Gastrocnemius medialis (tissue), 4 donors: ENCODE data around the gene LHFPL6. TPM values are rescaled to one million over a fixed set of nuclear protein-coding genes. Genes with fewer than 3 reads are reported as not detected.

Experiments used
- ATAC-seq, 2 donors: fragments of 150-250 bp; one replicate each; pipeline ENCODE4 v1.9.1; 2016
- DNase-seq, 2 donors: peaks; one replicate each; pipeline ENCODE4 v3.0.0-alpha.2; 2019
- H3K27ac ChIP-seq, 4 donors: fragments of 200-600 bp; sonication (generic); 1 replicate in 1 of 4; 2 replicates in 3 of 4; pipeline ENCODE4 v1.5.1; 2016 to 2018; ENCODE audit warnings: mild to moderate bottlenecking in 2 of 4, moderate library complexity in 1 of 4
- H3K27me3 ChIP-seq, 3 donors: fragments of 200-600 bp; sonication (generic) in 2 of 3; 1 replicate in 1 of 3; 2 replicates in 2 of 3; pipeline versions ENCODE4 v1.5.1 to v1.6.0; 2016 to 2019; ENCODE audit warnings: mild to moderate bottlenecking in 1 of 3, moderate library complexity in 1 of 3
- H3K36me3 ChIP-seq, 2 donors: fragments of 200-600 bp; sonication (generic) in 1 of 2; one replicate each; pipeline ENCODE4 v1.5.1; 2017 to 2018
- H3K4me1 ChIP-seq, 2 donors: fragments of 200-600 bp; sonication (generic) in 1 of 2; one replicate each; pipeline ENCODE4 v1.5.1; 2016 to 2017; ENCODE audit warnings: mild to moderate bottlenecking in 2 of 2
- H3K4me3 ChIP-seq, 4 donors: fragments of 200-600 bp; sonication (generic) in 3 of 4; 1 replicate in 1 of 4; 2 replicates in 3 of 4; pipeline ENCODE4 v1.5.1; 2016 to 2019; ENCODE audit warnings: mild to moderate bottlenecking in 2 of 4
- H3K9me3 ChIP-seq, 3 donors: fragments of 200-600 bp; sonication (generic) in 2 of 3; 1 replicate in 1 of 3; 2 replicates in 2 of 3; pipeline ENCODE4 v1.5.1; 2016 to 2019
- POLR2A ChIP-seq, 2 donors: fragments of 450-650 bp; IDR thresholded peaks; one replicate each; pipeline ENCODE4 v1.6.1; 2017; ENCODE audit warnings: antibody characterized with exemption in 2 of 2, mild to moderate bottlenecking in 2 of 2, moderate library complexity in 2 of 2
- in situ Hi-C, 4 donors: fragments of 200-750 bp; cut with MboI; loops; one replicate each; pipeline versions ENCODE4 v1.15.0 to v1.8.0; 2017; ENCODE audit warnings: low sequenced_read_pairs in 4 of 4
- intact Hi-C: fragments of 100-400 bp; cut with DNase I; formaldehyde crosslinking; loops from one replicate; pipeline ENCODE4 v1.15.1; 2023; ENCODE audit warnings: low total_unique reads
- total RNA-seq, 4 donors: library from RNA; depleted of rRNA; stranded (reverse); fragments of >200 nt; gene quantifications; one replicate each; pipeline versions ENCODE4 v1.1.0 to v1.2.3, GENCODE V29; 2016
- TF ChIP-seq, protein P1 (sequence below), 5 experiments: fragments of 450-650 bp in 3 of 5; fragments of 200-600 bp in 2 of 5; sonication (generic) in 2 of 5; IDR thresholded peaks in 4 of 5; conservative IDR thresholded peaks in 1 of 5; 1 replicate in 4 of 5; 2 replicates in 1 of 5; pipeline ENCODE4 v1.5.1; 2016 to 2019; ENCODE audit warnings: antibody characterized with exemption in 5 of 5, mild to moderate bottlenecking in 3 of 5, moderate library complexity in 3 of 5

LHFPL6 gene
- total RNA-seq, 4 donors from 2014 or later = 12.7 to 26.3 (median 16.0) TPM

DNA sequence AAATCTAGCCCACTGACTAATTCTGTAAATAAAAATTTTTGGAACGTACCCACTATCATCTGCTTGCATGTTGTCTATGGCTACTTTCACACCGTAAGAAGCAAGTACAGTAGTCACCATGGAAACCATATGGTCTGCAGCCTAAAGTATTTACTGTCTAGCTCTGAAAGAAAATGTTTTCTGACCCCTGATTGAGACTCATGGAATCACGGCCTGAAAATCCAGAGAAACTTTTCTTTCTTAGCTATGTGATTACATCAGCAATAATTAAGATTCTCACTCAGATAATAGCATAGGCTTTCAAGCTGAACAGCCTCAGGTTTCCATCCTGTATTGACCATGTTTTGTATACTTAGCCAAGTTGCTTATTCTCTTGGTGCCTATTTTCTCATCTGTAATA is 300.2 kb downstream of the LHFPL6 start:
- Histone ChIP-seq H3K4me3 (no peak overlapping the region), H3K9me3 (no peaks in the 10 kb centered on the region), H3K27ac (no peak overlapping the region), H3K4me1 (no peaks in the 10 kb centered on the region), H3K27me3 (no peaks in the 10 kb centered on the region), H3K36me3 (no peaks in the 10 kb centered on the region)
- ATAC-seq (no peak), DNase-seq (no peak)
- intact Hi-C loops (no loop called here), in situ Hi-C loops (no loop called here)
- TF ChIP-seq POLR2A (IDR thresholded peaks at IDR 0.05) = no peak
- TF ChIP-seq, protein P1, sequence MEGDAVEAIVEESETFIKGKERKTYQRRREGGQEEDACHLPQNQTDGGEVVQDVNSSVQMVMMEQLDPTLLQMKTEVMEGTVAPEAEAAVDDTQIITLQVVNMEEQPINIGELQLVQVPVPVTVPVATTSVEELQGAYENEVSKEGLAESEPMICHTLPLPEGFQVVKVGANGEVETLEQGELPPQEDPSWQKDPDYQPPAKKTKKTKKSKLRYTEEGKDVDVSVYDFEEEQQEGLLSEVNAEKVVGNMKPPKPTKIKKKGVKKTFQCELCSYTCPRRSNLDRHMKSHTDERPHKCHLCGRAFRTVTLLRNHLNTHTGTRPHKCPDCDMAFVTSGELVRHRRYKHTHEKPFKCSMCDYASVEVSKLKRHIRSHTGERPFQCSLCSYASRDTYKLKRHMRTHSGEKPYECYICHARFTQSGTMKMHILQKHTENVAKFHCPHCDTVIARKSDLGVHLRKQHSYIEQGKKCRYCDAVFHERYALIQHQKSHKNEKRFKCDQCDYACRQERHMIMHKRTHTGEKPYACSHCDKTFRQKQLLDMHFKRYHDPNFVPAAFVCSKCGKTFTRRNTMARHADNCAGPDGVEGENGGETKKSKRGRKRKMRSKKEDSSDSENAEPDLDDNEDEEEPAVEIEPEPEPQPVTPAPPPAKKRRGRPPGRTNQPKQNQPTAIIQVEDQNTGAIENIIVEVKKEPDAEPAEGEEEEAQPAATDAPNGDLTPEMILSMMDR (IDR thresholded peaks at IDR 0.05 in 4 of 5, conservative IDR thresholded peaks at IDR 0.05 in 1 of 5) = no peak

DNA sequence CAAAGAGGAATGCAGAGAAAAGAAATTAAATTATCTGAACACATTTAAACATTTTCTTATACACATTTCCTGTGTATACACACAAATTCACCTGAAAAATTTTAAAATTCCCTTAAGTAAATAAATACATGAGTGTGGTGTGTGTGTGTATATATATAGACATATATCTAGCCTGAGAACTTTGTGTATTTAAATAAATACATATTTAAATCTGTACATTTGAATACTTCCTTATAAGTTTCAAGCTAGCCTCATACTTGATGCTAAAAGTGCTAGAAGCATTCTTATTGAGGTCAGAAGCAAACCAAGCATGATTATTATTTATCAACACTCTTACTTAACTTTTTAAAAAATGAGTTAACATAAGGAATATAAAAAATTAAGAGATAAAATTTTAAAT is 304.0 kb downstream of the LHFPL6 start:
- intact Hi-C loops = no loop called here

DNA sequence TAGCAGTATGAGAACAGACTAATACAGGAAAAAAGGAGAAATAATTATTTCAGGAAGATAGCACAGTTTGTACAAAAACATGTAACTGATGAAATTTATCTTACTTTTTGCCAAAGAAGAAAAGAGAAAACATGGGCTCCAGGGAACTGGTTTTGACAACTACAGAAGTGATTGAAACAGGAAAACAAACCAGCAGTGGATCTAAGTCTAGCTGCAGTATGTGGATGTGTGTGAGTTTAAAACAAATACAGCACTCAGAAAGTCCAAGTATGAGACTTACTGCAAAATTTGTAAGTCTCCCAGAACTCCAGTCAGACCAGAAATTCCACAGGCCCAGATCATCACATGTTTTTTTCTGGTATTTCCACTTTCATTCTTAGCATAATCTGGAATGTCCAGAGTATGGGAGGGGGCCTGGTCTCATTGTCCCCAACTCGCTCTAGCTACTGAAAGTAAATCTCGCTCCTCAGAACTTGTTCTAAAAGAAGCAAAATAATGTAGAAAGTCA is 305.3 kb downstream of the LHFPL6 start:
- H3K27me3 ChIP-seq = no peaks in the 10 kb centered on the region
- DNase-seq = no peak
- peak; percentile 45 to 46 for ATAC-seq
- TF ChIP-seq, protein P1 (IDR thresholded peaks at IDR 0.05 in 4 of 5, conservative IDR thresholded peaks at IDR 0.05 in 1 of 5) = no peak
- TF ChIP-seq POLR2A (IDR thresholded peaks at IDR 0.05) = no peak
- H3K4me3 ChIP-seq = no peak overlapping the region
- intact Hi-C loops = no loop called here
- no peak overlapping the region for H3K27ac ChIP-seq
- H3K4me1 ChIP-seq = no peaks in the 10 kb centered on the region
- in situ Hi-C loops = no loop called here
- no peaks in the 10 kb centered on the region for H3K9me3 ChIP-seq
- H3K36me3 ChIP-seq = no peaks in the 10 kb centered on the region

More for the DNA sequence above, 304.0 kb downstream of the LHFPL6 start:
- TF ChIP-seq, protein P1 (IDR thresholded peaks at IDR 0.05 in 4 of 5, conservative IDR thresholded peaks at IDR 0.05 in 1 of 5) = no peak
- TF ChIP-seq POLR2A (IDR thresholded peaks at IDR 0.05) = no peak
- H3K27me3 ChIP-seq = no peaks in the 10 kb centered on the region
- H3K9me3 ChIP-seq = no peaks in the 10 kb centered on the region
- in situ Hi-C loops = no loop called here
- no peaks in the 10 kb centered on the region for H3K36me3 ChIP-seq
- ATAC-seq = no peak
- H3K27ac ChIP-seq = no peak overlapping the region
- H3K4me3 ChIP-seq = no peak overlapping the region
- no peaks in the 10 kb centered on the region for H3K4me1 ChIP-seq
- no peak for DNase-seq

DNA sequence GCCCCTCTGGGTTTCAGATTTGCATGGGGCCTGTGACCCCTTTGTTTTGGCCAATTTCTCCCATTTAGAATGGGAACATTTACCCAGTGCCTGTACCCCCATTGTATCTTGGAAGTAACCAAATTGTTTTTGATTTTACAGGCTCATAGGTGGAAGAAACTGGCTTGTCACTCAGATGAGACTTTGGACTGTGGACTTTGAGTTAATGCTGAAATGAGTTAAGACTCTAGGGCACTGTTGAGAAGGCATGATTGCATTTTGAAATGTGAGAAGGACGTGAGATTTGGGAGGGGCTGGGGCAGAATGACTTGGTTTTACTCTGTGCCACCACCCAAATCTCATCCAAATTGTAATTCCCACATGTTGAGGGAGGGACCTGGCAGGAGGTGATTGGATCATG is 306.0 kb downstream of the LHFPL6 start:
- no peak overlapping the region for H3K4me3 ChIP-seq
- DNase-seq (no peak), ATAC-seq (no peak)
- intact Hi-C loops (no loop called here), in situ Hi-C loops (no loop called here)
- H3K27me3 ChIP-seq = no peaks in the 10 kb centered on the region
- H3K4me1 ChIP-seq = no peaks in the 10 kb centered on the region
- TF ChIP-seq, protein P1 (IDR thresholded peaks at IDR 0.05 in 4 of 5, conservative IDR thresholded peaks at IDR 0.05 in 1 of 5) = no peak
- TF ChIP-seq POLR2A (IDR thresholded peaks at IDR 0.05) = no peak
- H3K27ac ChIP-seq = peak overlapping the region in 1 of 4 donors; percentile 36
- H3K36me3 ChIP-seq = no peaks in the 10 kb centered on the region
- H3K9me3 ChIP-seq = no peaks in the 10 kb centered on the region

DNA sequence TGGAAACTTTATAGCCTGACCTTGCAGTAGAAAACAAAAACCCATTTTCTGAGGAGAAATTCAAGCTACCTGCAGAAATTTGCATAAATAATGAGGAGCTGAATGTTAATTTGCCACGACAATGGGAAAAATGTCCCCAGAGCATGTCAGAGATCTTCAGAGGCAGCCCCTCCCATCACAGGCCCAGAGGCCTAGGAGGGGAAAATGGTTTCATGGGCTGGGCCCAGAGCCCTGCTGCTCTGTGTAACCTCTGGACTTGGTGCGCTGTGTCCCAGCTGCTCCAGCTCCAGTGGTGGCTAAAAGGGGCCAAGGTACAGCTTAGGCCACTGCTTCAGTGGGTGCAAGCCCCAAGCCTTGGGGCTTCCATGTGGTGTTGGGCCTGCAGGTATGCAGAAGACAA is 306.8 kb downstream of the LHFPL6 start:
- Histone ChIP-seq H3K4me3 (no peak overlapping the region), H3K27me3 (no peaks in the 10 kb centered on the region), H3K4me1 (no peaks in the 10 kb centered on the region), H3K9me3 (no peaks in the 10 kb centered on the region), H3K36me3 (no peaks in the 10 kb centered on the region), H3K27ac (no peak overlapping the region)
- TF ChIP-seq POLR2A (IDR thresholded peaks at IDR 0.05) = no peak
- TF ChIP-seq, protein P1 (IDR thresholded peaks at IDR 0.05 in 4 of 5, conservative IDR thresholded peaks at IDR 0.05 in 1 of 5) = no peak
- intact Hi-C loops = no loop called here
- ATAC-seq = no peak
- in situ Hi-C loops = no loop called here
- DNase-seq = no peak
